ENCODE results near the gene NUMA1. TPM values are rescaled to one million over a fixed set of nuclear protein-coding genes. Genes with fewer than 3 reads are reported as not detected.
A peak's percentile ranks its signal among the peaks of the same experiment; 100 is the strongest.

Gene NUMA1
- total RNA-seq, 1 donor from 2014 or later, result 163 TPM

GRCh38 chr11:72040491-72041363 is 39.6 kb downstream of the NUMA1 start:
- Mint-ChIP-seq H3K27ac (no peak overlapping the region), H3K36me3 (ENCODE audit: low read depth) (peaks cover 8% of the 10 kb centered on the region), H3K4me3 (no peak overlapping the region), H3K27me3 (no peaks in the 10 kb centered on the region), H3K4me1 (peaks cover 4% of the 10 kb centered on the region), H3K9me3 (no peaks in the 10 kb centered on the region)
- TF ChIP-seq CTCF (IDR thresholded peaks at IDR 0.05), result no peak
- ATAC-seq (ENCODE audit: low read depth) (peak; percentile 58), DNase-seq (peak; percentile 49)
- POLR2A ChIA-PET, result interaction anchor here (0.5 to 5.2 kb wide), 20 partner anchors 9 to 1087 kb away, joined by 3 to 34 read pairs (median 4); partner anchors contain the start of genes ANAPC15, IL18BP, RNF121 and XNDC1N
- CTCF ChIA-PET, result interaction anchor here (0.8 to 4.0 kb wide), 5 partner anchors 16 to 390 kb away, joined by 3 to 37 read pairs (median 6); no protein-coding TSS in a partner anchor
- intact Hi-C loops (cut with micrococcal nuclease), result loop anchor here (1.0 to 5.0 kb wide), 5 partner anchors 14 to 182 kb away; partner anchors contain the start of genes ANAPC15, INPPL1, LAMTOR1 and LRRC51

GRCh38 chr11:72039856-72040401 is 40.4 kb downstream of the NUMA1 start:
- intact Hi-C loops (cut with micrococcal nuclease), result loop anchor here (2.0 to 5.0 kb wide), 4 partner anchors 15 to 182 kb away; partner anchors contain the start of genes ANAPC15, INPPL1 and LAMTOR1
- CTCF ChIA-PET, result interaction anchor here (1.0 to 4.0 kb wide), 4 partner anchors 15 to 391 kb away, joined by 3 to 37 read pairs (median 8); no protein-coding TSS in a partner anchor
- H3K36me3 Mint-ChIP-seq (ENCODE audit: low read depth), result peaks cover 15% of the 10 kb centered on the region
- POLR2A ChIA-PET, result interaction anchor here (0.7 to 5.2 kb wide), 20 partner anchors 8 to 227 kb away, joined by 3 to 34 read pairs (median 4); partner anchors contain the start of genes ANAPC15, IL18BP, RNF121 and XNDC1N
- H3K9me3 Mint-ChIP-seq, result no peaks in the 10 kb centered on the region
- no peak for TF ChIP-seq CTCF (IDR thresholded peaks at IDR 0.05)
- no peak overlapping the region for H3K27ac Mint-ChIP-seq
- no peak overlapping the region for H3K4me3 Mint-ChIP-seq
- no peaks in the 10 kb centered on the region for H3K27me3 Mint-ChIP-seq
- H3K4me1 Mint-ChIP-seq, result peaks cover 8% of the 10 kb centered on the region
- ATAC-seq (ENCODE audit: low read depth) (no peak), DNase-seq (no peak)

- Mint-ChIP-seq H3K27me3 (no peaks in the 10 kb centered on the region), H3K27ac (no peak overlapping the region), H3K36me3 (ENCODE audit: low read depth) (peaks cover 17% of the 10 kb centered on the region), H3K9me3 (no peaks in the 10 kb centered on the region), H3K4me3 (no peak overlapping the region), H3K4me1 (peaks cover 8% of the 10 kb centered on the region)
- DNase-seq (no peak), ATAC-seq (ENCODE audit: low read depth) (no peak)
- CTCF ChIA-PET, result interaction anchor here (0.7 to 4.0 kb wide), 6 partner anchors 14 to 392 kb away, joined by 3 to 37 read pairs (median 5); no protein-coding TSS in a partner anchor
- intact Hi-C loops (cut with micrococcal nuclease), result no loop called here
- POLR2A ChIA-PET, result interaction anchor here (0.8 to 5.2 kb wide), 12 partner anchors 9 to 226 kb away, joined by 3 to 34 read pairs (median 4); partner anchors contain the start of genes ANAPC15, IL18BP, RNF121 and XNDC1N
- TF ChIP-seq CTCF (IDR thresholded peaks at IDR 0.05), result no peak
Measured at GRCh38 chr11:72039031-72039855, 41.1 kb downstream of the NUMA1 start.

- Mint-ChIP-seq H3K9me3 (no peaks in the 10 kb centered on the region), H3K27me3 (no peaks in the 10 kb centered on the region), H3K4me3 (no peak overlapping the region), H3K4me1 (peaks cover 8% of the 10 kb centered on the region), H3K27ac (no peak overlapping the region), H3K36me3 (ENCODE audit: low read depth) (peaks cover 23% of the 10 kb centered on the region)
- intact Hi-C loops (cut with micrococcal nuclease), result no loop called here
- no peak for TF ChIP-seq CTCF (IDR thresholded peaks at IDR 0.05)
- ChIA-PET CTCF (interaction anchor here (1.0 to 4.0 kb wide), 7 partner anchors 13 to 174 kb away, joined by 3 to 37 read pairs (median 5); no protein-coding TSS in a partner anchor), POLR2A (interaction anchor here (1.1 to 5.2 kb wide), 4 partner anchors 21 to 185 kb away, joined by 3 to 34 read pairs (median 4); partner anchors contain the start of gene ANAPC15)
- no peak for DNase-seq
- no peak for ATAC-seq (ENCODE audit: low read depth)
Measured at GRCh38 chr11:72038491-72038890, 41.9 kb downstream of the NUMA1 start.
